Lung (tissue), 12 donors: ENCODE data around the gene PLIN4. TPM values are rescaled to one million over a fixed set of nuclear protein-coding genes. Genes with fewer than 3 reads are reported as not detected.
"Not testable (repeated sequence)": the region's sequence is repeated elsewhere in the genome, so short reads cannot be mapped to it uniquely, and the experiment has no call there.

Source experiments
- ATAC-seq: fragments of 200-7000 bp; cut with Tn5 transposase; one replicate; pipeline ENCODE4 v1.9.1; 2020; ENCODE audit warnings: moderate number of reproducible peaks; ENCODE audit not compliant: insufficient read depth, low FRiP score
- DNase-seq, 3 donors: peaks; one replicate each; pipeline ENCODE4 v3.0.0-alpha.2; 2013 to 2017
- H3K27ac ChIP-seq, 2 donors: one replicate each; pipeline ENCODE4 v1.5.1; 2013; ENCODE audit warnings: mild to moderate bottlenecking in 2 of 2, moderate library complexity in 2 of 2, control low read depth in 1 of 2, inconsistent platforms in 1 of 2, low read depth in 1 of 2, low read length in 1 of 2
- H3K27me3 ChIP-seq, 3 donors: one replicate each; pipeline ENCODE4 v1.5.1; 2013; ENCODE audit warnings: low read length in 2 of 3; ENCODE audit not compliant: control insufficient read depth in 3 of 3, insufficient read depth in 3 of 3
- H3K36me3 ChIP-seq, 4 donors: one replicate each; pipeline ENCODE4 v1.5.1; 2013; ENCODE audit warnings: low read length in 4 of 4, mild to moderate bottlenecking in 1 of 4, moderate library complexity in 1 of 4; ENCODE audit not compliant: control insufficient read depth in 4 of 4, insufficient read depth in 4 of 4
- H3K4me1 ChIP-seq, 5 donors: one replicate each; pipeline ENCODE4 v1.5.1; 2013; ENCODE audit warnings: low read length in 5 of 5, mild to moderate bottlenecking in 2 of 5, moderate library complexity in 1 of 5; ENCODE audit not compliant: control insufficient read depth in 5 of 5, insufficient read depth in 5 of 5
- H3K4me3 ChIP-seq: one replicate; pipeline ENCODE4 v1.5.1; 2013; ENCODE audit warnings: mild to moderate bottlenecking, control low read depth, moderate library complexity
- H3K9ac ChIP-seq, 2 donors: one replicate each; pipeline ENCODE4 v1.5.1; 2013; ENCODE audit warnings: low read length in 2 of 2, control low read depth in 1 of 2; ENCODE audit not compliant: insufficient read depth in 1 of 2
- H3K9me3 ChIP-seq, 4 donors: one replicate each; pipeline ENCODE4 v1.5.1; 2013; ENCODE audit warnings: low read length in 3 of 4, mild to moderate bottlenecking in 1 of 4, moderate library complexity in 1 of 4; ENCODE audit not compliant: control insufficient read depth in 4 of 4, insufficient read depth in 3 of 4
- CTCF ChIP-seq: IDR thresholded peaks from 2 replicates; pipeline ENCODE4 v1.5.1; 2012; ENCODE audit warnings: mild to moderate bottlenecking; ENCODE audit errors: control extremely low read depth, extremely low read depth
- WGBS, 2 donors: extraction: QIAGEN DNeasy Blood & Tissue Kit; methylation state at CpG; one replicate each; pipeline ENCODE4 v1.1.7; 2013; 5-methylcytosine and 5-hydroxymethylcytosine counted together
- polyA plus RNA-seq, 2 donors: library from polyadenylated mRNA; stranded (reverse); fragments of 200-250 nt; gene quantifications; one replicate each; pipeline ENCODE4 v1.2.1, GENCODE V29; 2013
- total RNA-seq, 2 donors: library from RNA; depleted of rRNA in 1 of 2; stranded (reverse); fragments of >200 nt in 1 of 2; gene quantifications; one replicate each; pipeline ENCODE4 v1.2.1, GENCODE V29; 2014 to 2021
- donor health status: control.
- donor health status: control.
- donor health status: Bipolar disorder and iron deficiency.
- donor health status: healthy.
- donor health status: DM: yes; HTN: yes; CAD: no.

PLIN4 gene
- total and polyA plus RNA-seq, 4 donors = 0.85 to 5.0 (median 3.8) TPM

GRCh38 chr19:4543842-4544647 is 25.8 kb upstream of the PLIN4 start:
- Histone ChIP-seq H3K27ac (no peak overlapping the region), H3K36me3 (peaks cover 0 to 17% (median 0%) of the 10 kb centered on the region in 4 donors), H3K9me3 (peaks cover 0 to 6% (median 2%) of the 10 kb centered on the region in 4 donors), H3K4me3 (no peak overlapping the region), H3K9ac (no peak overlapping the region), H3K4me1 (peaks cover 0 to 9% (median 0%) of the 10 kb centered on the region in 5 donors), H3K27me3 (no peaks in the 10 kb centered on the region)
- DNase-seq (no peak), ATAC-seq (no peak)
- TF ChIP-seq CTCF = no peak
- WGBS, 2 donors = 81 to 92% methylated on average over 44 to 87 of the region's 87 CpGs

GRCh38 chr19:4542896-4543841 is 24.9 kb upstream of the PLIN4 start:
- Histone ChIP-seq H3K9ac (no peak overlapping the region), H3K27me3 (no peaks in the 10 kb centered on the region), H3K4me3 (no peak overlapping the region), H3K27ac (peak overlapping the region in 1 of 2 donors; percentile 76), H3K36me3 (peaks cover 0 to 16% (median 0%) of the 10 kb centered on the region in 4 donors), H3K9me3 (peaks cover 0 to 6% (median 2%) of the 10 kb centered on the region in 4 donors), H3K4me1 (peaks cover 0 to 9% (median 0%) of the 10 kb centered on the region in 5 donors)
- 35 to 78% methylated on average over 56 to 77 of the region's 77 CpGs for WGBS, 2 donors
- no peak for ATAC-seq
- no peak for DNase-seq
- no peak for TF ChIP-seq CTCF

GRCh38 chr19:4541806-4542145 is 23.5 kb upstream of the PLIN4 start:
- ATAC-seq, H3K9me3 ChIP-seq, H3K27ac ChIP-seq, H3K27me3 ChIP-seq, H3K9ac ChIP-seq, H3K4me3 ChIP-seq, H3K4me1 ChIP-seq, DNase-seq, H3K36me3 ChIP-seq: not testable (repeated sequence)
- 44 to 77% methylated on average over 12 of the region's 12 CpGs for whole genome bisulfite sequencing, 2 donors
